Parathyroid adenoma (tissue), 2 donors: Measurements from ENCODE around the gene OXCT1.

Source experiments
- H2AFZ ChIP-seq: fragments of 300-600 bp; sonication (generic); one replicate; pipeline ENCODE4 v1.7.0; 2017; ENCODE audit warnings: antibody characterized with exemption, mild to moderate bottlenecking
- H3K27ac ChIP-seq: fragments of 300-600 bp; sonication (generic); one replicate; pipeline ENCODE4 v1.7.0; 2017
- H3K27me3 ChIP-seq: fragments of 300-600 bp; sonication (generic); one replicate; pipeline ENCODE4 v1.7.0; 2017; ENCODE audit warnings: low read length; ENCODE audit not compliant: control insufficient read depth, insufficient read depth
- H3K36me3 ChIP-seq: fragments of 300-600 bp; sonication (generic); one replicate; pipeline ENCODE4 v1.7.0; 2017; ENCODE audit warnings: low read length; ENCODE audit not compliant: control insufficient read depth, insufficient read depth
- H3K4me1 ChIP-seq: fragments of 300-600 bp; sonication (generic); one replicate; pipeline ENCODE4 v1.7.0; 2017; ENCODE audit warnings: control low read depth
- H3K4me2 ChIP-seq: fragments of 300-600 bp; sonication (generic); one replicate; pipeline ENCODE4 v1.7.0; 2017; ENCODE audit warnings: low read length
- H3K4me3 ChIP-seq: fragments of 300-600 bp; sonication (generic); one replicate; pipeline ENCODE4 v1.7.0; 2017; ENCODE audit warnings: low read depth, low read length
- H3K79me2 ChIP-seq: fragments of 300-600 bp; sonication (generic); one replicate; pipeline ENCODE4 v1.7.0; 2017; ENCODE audit warnings: control low read depth
- H3K9ac ChIP-seq: fragments of 300-600 bp; sonication (generic); one replicate; pipeline ENCODE4 v1.7.0; 2017; ENCODE audit warnings: mild to moderate bottlenecking
- H3K9me3 ChIP-seq: fragments of 300-600 bp; sonication (generic); one replicate; pipeline ENCODE4 v1.7.0; 2017; ENCODE audit warnings: low read length; ENCODE audit not compliant: control insufficient read depth
- CTCF ChIP-seq: fragments of 300-600 bp; sonication (generic); IDR thresholded peaks from one replicate; pipeline ENCODE4 v1.7.0; 2017; ENCODE audit warnings: antibody characterized with exemption, mild to moderate bottlenecking
- donor health status: primary hyperparathyroidism.

OXCT1 gene

GRCh38 chr5:41882765-41883164 is 12.5 kb upstream of the OXCT1 start:
- H3K4me3 ChIP-seq = no peak overlapping the region
- no peak for TF ChIP-seq CTCF
- H3K36me3 ChIP-seq = no peaks in the 10 kb centered on the region
- H3K27me3 ChIP-seq = no peaks in the 10 kb centered on the region
- H3K27ac ChIP-seq = no peak overlapping the region
- no peak overlapping the region for H2AFZ ChIP-seq
- H3K4me1 ChIP-seq = no peaks in the 10 kb centered on the region
- no peaks in the 10 kb centered on the region for H3K79me2 ChIP-seq
- no peak overlapping the region for H3K9ac ChIP-seq
- H3K4me2 ChIP-seq = no peak overlapping the region
- H3K9me3 ChIP-seq = no peaks in the 10 kb centered on the region

- H3K9ac ChIP-seq = no peak overlapping the region
- H2AFZ ChIP-seq = no peak overlapping the region
- H3K9me3 ChIP-seq = no peaks in the 10 kb centered on the region
- H3K4me1 ChIP-seq = no peaks in the 10 kb centered on the region
- H3K79me2 ChIP-seq = no peaks in the 10 kb centered on the region
- no peak overlapping the region for H3K4me3 ChIP-seq
- H3K4me2 ChIP-seq = no peak overlapping the region
- no peaks in the 10 kb centered on the region for H3K27me3 ChIP-seq
- H3K27ac ChIP-seq = no peak overlapping the region
- TF ChIP-seq CTCF = no peak
- H3K36me3 ChIP-seq = no peaks in the 10 kb centered on the region
Measured at GRCh38 chr5:41878643-41879478, 8.6 kb upstream of the OXCT1 start.

GRCh38 chr5:41878173-41878572 is 7.9 kb upstream of the OXCT1 start:
- H3K4me3 ChIP-seq = no peak overlapping the region
- H3K79me2 ChIP-seq = no peaks in the 10 kb centered on the region
- H3K36me3 ChIP-seq = no peaks in the 10 kb centered on the region
- H3K9me3 ChIP-seq = no peaks in the 10 kb centered on the region
- no peaks in the 10 kb centered on the region for H3K4me1 ChIP-seq
- no peak overlapping the region for H3K9ac ChIP-seq
- TF ChIP-seq CTCF = no peak
- H2AFZ ChIP-seq = no peak overlapping the region
- no peak overlapping the region for H3K4me2 ChIP-seq
- no peaks in the 10 kb centered on the region for H3K27me3 ChIP-seq
- no peak overlapping the region for H3K27ac ChIP-seq

- H3K79me2 ChIP-seq = no peaks in the 10 kb centered on the region
- H2AFZ ChIP-seq = no peak overlapping the region
Measured at GRCh38 chr5:41877408-41877807, 7.2 kb upstream of the OXCT1 start.

More at GRCh38 chr5:41877408-41877807, 7.2 kb upstream of the OXCT1 start:
- H3K27me3 ChIP-seq = no peaks in the 10 kb centered on the region
- H3K4me2 ChIP-seq = no peak overlapping the region
- TF ChIP-seq CTCF = no peak
- H3K4me1 ChIP-seq = no peaks in the 10 kb centered on the region
- H3K9ac ChIP-seq = no peak overlapping the region
- no peak overlapping the region for H3K27ac ChIP-seq
- no peaks in the 10 kb centered on the region for H3K36me3 ChIP-seq
- no peaks in the 10 kb centered on the region for H3K9me3 ChIP-seq
- H3K4me3 ChIP-seq = no peak overlapping the region
